K562 (cell line): Measurements from ENCODE around the gene ZBTB46. TPM values are rescaled to one million over a fixed set of nuclear protein-coding genes. Genes with fewer than 3 reads are reported as not detected.

ENCODE experiments used
- BCL6 ChIP-seq: fragments of 250-450 bp; sonication (Bioruptor Pico); IDR thresholded peaks from 2 replicates; pipeline ENCODE4 v1.4.0; 2020
- CHD4 ChIP-seq: fragments of 200-600 bp; sonication (generic); IDR thresholded peaks from 3 replicates; pipeline ENCODE4 v1.6.1; 2012; ENCODE audit warnings: low read depth, mild to moderate bottlenecking, mixed read lengths, low read length, inconsistent platforms; ENCODE audit not compliant: insufficient read depth, insufficient replicate concordance, poor library complexity, severe bottlenecking
- DACH1 ChIP-seq: fragments of 450-650 bp; IDR thresholded peaks from 2 replicates; pipeline ENCODE4 v1.6.1; 2018; ENCODE audit not compliant: partially characterized antibody
- FOXA1 ChIP-seq: fragments of 450-650 bp; IDR thresholded peaks from 2 replicates; pipeline ENCODE4 v1.6.1; 2016; ENCODE audit warnings: mild to moderate bottlenecking, borderline replicate concordance
- GABPB1 ChIP-seq: sonication (generic); formaldehyde crosslinking; IDR thresholded peaks from 2 replicates; pipeline ENCODE4 v1.8.0; 2022; ENCODE audit warnings: mild to moderate bottlenecking, missing genetic modification reagents
- KDM5B ChIP-seq: fragments of 200-600 bp; sonication (generic); IDR thresholded peaks from 2 replicates; pipeline ENCODE4 v1.6.1; 2012; ENCODE audit warnings: low read depth, mild to moderate bottlenecking, moderate library complexity, low read length, control low read depth, inconsistent platforms; ENCODE audit not compliant: insufficient replicate concordance
- MAX ChIP-seq: sonication (generic); formaldehyde crosslinking; IDR thresholded peaks from 2 replicates; pipeline ENCODE4 v1.9.0; 2022; ENCODE audit warnings: mild to moderate bottlenecking, missing genetic modification reagents
- MXI1 ChIP-seq: IDR thresholded peaks from 2 replicates; pipeline ENCODE4 v1.6.1; 2011; ENCODE audit warnings: low read depth, mild to moderate bottlenecking, improper control_type of control experiment, low read length
- PML ChIP-seq: IDR thresholded peaks from 2 replicates; pipeline ENCODE4 v1.6.1; 2012; ENCODE audit warnings: low read length, inconsistent platforms
- POLR2AphosphoS2 ChIP-seq: IDR thresholded peaks from 2 replicates; pipeline ENCODE4 v1.6.1; 2012; ENCODE audit warnings: low read length, improper control_type of control experiment
- POLR2AphosphoS5 ChIP-seq: IDR thresholded peaks from 2 replicates; pipeline ENCODE4 v1.6.1; 2011; ENCODE audit warnings: mild to moderate bottlenecking, low read depth, low read length, moderate library complexity; ENCODE audit not compliant: control insufficient read depth, insufficient read depth
- POU5F1 ChIP-seq: fragments of 150-350 bp; IDR thresholded peaks from 2 replicates; pipeline ENCODE4 v1.6.1; 2014; ENCODE audit warnings: borderline replicate concordance, low read length, low read depth, mild to moderate bottlenecking; ENCODE audit not compliant: partially characterized antibody
- PYGO2 ChIP-seq: fragments of 450-650 bp; IDR thresholded peaks from 2 replicates; pipeline ENCODE4 v1.6.1; 2016; ENCODE audit warnings: mild to moderate bottlenecking, missing genetic modification characterization, moderate library complexity, missing compliant biosample characterization
- RFX5 ChIP-seq: IDR thresholded peaks from 2 replicates; pipeline ENCODE4 v1.6.1; 2011; ENCODE audit warnings: low read depth, mild to moderate bottlenecking, improper control_type of control experiment, low read length
- RNF2 ChIP-seq: sonication (generic); IDR thresholded peaks from 2 replicates; pipeline ENCODE4 v1.6.1; 2016
- SP1 ChIP-seq: sonication (generic); formaldehyde crosslinking; IDR thresholded peaks from 2 replicates; pipeline ENCODE4 v1.8.1; 2022; ENCODE audit warnings: mild to moderate bottlenecking, missing genetic modification reagents
- SRSF3 ChIP-seq: fragments of 200-400 bp; formaldehyde crosslinking; IDR thresholded peaks from 2 replicates; pipeline ENCODE4 v1.6.1; 2016; ENCODE audit warnings: mild to moderate bottlenecking, low read length, moderate library complexity; ENCODE audit not compliant: insufficient read depth
- TBL1XR1 ChIP-seq, 2 experiments: IDR thresholded peaks; 2 replicates each; pipeline ENCODE4 v1.6.1; 2012; ENCODE audit warnings: improper control_type of control experiment in 2 of 2, low read length in 2 of 2, mild to moderate bottlenecking in 1 of 2
- TCF7 ChIP-seq: sonication (generic); IDR thresholded peaks from 2 replicates; pipeline ENCODE4 v1.6.1; 2016; ENCODE audit warnings: antibody characterized with exemption, borderline replicate concordance
- TRIM28 ChIP-seq: fragments of 450-650 bp; IDR thresholded peaks from 2 replicates; pipeline ENCODE4 v1.6.1; 2017
- ZNF133 ChIP-seq: fragments of 250-450 bp; sonication (Bioruptor Pico); IDR thresholded peaks from 2 replicates; pipeline ENCODE4 v1.4.0; 2020; ENCODE audit warnings: mild to moderate bottlenecking
- ZNF134 ChIP-seq: fragments of 250-450 bp; sonication (Bioruptor Pico); conservative IDR thresholded peaks from 2 replicates; pipeline ENCODE4 v1.4.0; 2020
- ZNF282 ChIP-seq: sonication (generic); formaldehyde crosslinking; IDR thresholded peaks from 2 replicates; pipeline ENCODE4 v1.8.1; 2023; ENCODE audit warnings: missing genetic modification reagents
- ZNF717 ChIP-seq: fragments of 250-450 bp; sonication (Bioruptor Pico); IDR thresholded peaks from 2 replicates; pipeline ENCODE4 v1.5.0; 2021
- ZNF778 ChIP-seq: fragments of 450-650 bp; formaldehyde crosslinking; IDR thresholded peaks from 2 replicates; pipeline ENCODE4 v1.4.0; 2020; ENCODE audit warnings: mild to moderate bottlenecking, moderate library complexity
- polyA plus RNA-seq, 8 experiments: library from polyadenylated mRNA; depleted of rRNA in 4 of 8; stranded (reverse) in 5 of 8; unstranded in 3 of 8; fragments of >200 nt; fragmentation: Nextera tagmentation in 2 of 8; fragmentation: Illumina TruSeq in 1 of 8; extraction: Ambion mirVana in 2 of 8; extraction: Trizol in 1 of 8; gene quantifications; 2 replicates each; pipeline versions ENCODE4 v1.2.1 to v1.2.3, GENCODE V29; 2011 to 2014; ENCODE audit warnings: inconsistent platforms in 1 of 8, missing spikeins in 1 of 8
- total RNA-seq, 7 experiments: library from RNA; depleted of rRNA in 6 of 7; stranded (reverse); fragments of >200 nt in 6 of 7; fragmentation: Illumina TruSeq in 2 of 7; extraction: Trizol in 2 of 7; gene quantifications; 2 replicates each; pipeline versions ENCODE4 v1.2.1 to v1.2.3, GENCODE V29; 2011 to 2021; ENCODE audit warnings: low replicate concordance in 1 of 7
- TF ChIP-seq, protein P1 (sequence below): IDR thresholded peaks from 3 replicates; pipeline ENCODE4 v1.6.1; 2011; ENCODE audit warnings: borderline replicate concordance, mild to moderate bottlenecking, moderate library complexity; ENCODE audit not compliant: insufficient read length; ENCODE audit errors: extremely low read depth
- TF ChIP-seq, protein P2 (sequence below): IDR thresholded peaks from 2 replicates; pipeline ENCODE4 v1.6.1; 2011; ENCODE audit not compliant: insufficient read length; ENCODE audit errors: extremely low read depth

ZBTB46 gene
- total and polyA plus RNA-seq, 9 of the 15 experiments (the other 6 are each of a cell fraction or from before 2014, with no cell fraction given): 0.29 to 4.1 (median 1.1) TPM

DNA sequence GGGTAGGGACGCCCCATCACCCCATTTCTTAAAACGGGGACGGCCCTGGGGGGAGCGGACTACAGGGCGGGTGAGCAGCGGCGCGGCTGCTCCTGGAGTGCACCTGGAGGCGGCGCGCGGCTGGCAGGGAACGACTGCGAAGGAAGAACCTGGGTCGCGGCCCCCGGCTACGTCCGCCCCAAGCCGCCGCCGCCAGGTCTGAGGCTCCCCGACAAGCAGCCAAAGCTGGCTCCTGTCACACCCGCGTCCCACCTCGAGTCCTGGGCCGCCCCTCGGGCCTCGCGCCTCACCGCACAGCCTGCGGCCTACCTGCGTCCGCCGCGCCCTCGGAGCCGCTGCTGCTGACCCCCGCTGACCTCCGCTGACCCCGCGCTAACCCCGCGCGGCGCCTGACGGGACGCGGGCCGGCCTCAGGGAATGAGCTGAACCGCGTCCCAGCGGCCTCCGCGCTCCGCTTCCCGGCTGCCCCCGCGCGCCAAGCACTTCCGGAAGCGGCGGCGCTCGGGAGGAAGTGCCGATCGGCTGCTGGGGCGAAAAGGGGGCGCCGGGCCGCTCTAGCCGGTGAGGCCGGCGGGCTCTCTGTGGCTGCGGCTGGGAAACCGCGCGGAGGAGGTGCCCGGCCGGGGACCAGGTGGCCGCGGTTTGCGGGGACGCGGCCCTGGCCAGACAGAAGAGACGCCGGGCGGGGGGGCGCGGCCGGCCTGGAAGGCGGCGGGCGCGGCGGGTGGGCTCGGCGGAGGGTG, 123.3 kb downstream of the ZBTB46 start, which contains the start of the genes ARFRP1 and ZGPAT (continued):
- TF ChIP-seq KDM5B: peak; percentile 65
- no peak for TF ChIP-seq RFX5
- no peak for TF ChIP-seq TRIM28
- 0 out of 2 replicates have a peak, but pooled peaks have one; percentile 23 for TF ChIP-seq TCF7
- TF ChIP-seq DACH1: no peak
- TF ChIP-seq ZNF717: no peak
- TF ChIP-seq ZNF134 (CRISPR knock-in tag): no peak; the same call in 1 of the 2 replicates
- TF ChIP-seq, protein P1, sequence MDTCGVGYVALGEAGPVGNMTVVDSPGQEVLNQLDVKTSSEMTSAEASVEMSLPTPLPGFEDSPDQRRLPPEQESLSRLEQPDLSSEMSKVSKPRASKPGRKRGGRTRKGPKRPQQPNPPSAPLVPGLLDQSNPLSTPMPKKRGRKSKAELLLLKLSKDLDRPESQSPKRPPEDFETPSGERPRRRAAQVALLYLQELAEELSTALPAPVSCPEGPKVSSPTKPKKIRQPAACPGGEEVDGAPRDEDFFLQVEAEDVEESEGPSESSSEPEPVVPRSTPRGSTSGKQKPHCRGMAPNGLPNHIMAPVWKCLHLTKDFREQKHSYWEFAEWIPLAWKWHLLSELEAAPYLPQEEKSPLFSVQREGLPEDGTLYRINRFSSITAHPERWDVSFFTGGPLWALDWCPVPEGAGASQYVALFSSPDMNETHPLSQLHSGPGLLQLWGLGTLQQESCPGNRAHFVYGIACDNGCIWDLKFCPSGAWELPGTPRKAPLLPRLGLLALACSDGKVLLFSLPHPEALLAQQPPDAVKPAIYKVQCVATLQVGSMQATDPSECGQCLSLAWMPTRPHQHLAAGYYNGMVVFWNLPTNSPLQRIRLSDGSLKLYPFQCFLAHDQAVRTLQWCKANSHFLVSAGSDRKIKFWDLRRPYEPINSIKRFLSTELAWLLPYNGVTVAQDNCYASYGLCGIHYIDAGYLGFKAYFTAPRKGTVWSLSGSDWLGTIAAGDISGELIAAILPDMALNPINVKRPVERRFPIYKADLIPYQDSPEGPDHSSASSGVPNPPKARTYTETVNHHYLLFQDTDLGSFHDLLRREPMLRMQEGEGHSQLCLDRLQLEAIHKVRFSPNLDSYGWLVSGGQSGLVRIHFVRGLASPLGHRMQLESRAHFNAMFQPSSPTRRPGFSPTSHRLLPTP: no peak
- 0 out of 4 replicates have a peak, but pooled peaks of 1 of the 2 experiments have one; percentile 8 for TF ChIP-seq TBL1XR1 (IDR thresholded peaks at IDR 0.05; ENCODE audit: low read length in 2 of 2)
- no peak for TF ChIP-seq POU5F1
- peak; percentile 41; the same call in 1 of the 2 replicates for TF ChIP-seq SP1 (CRISPR knock-in tag)
- TF ChIP-seq, protein P2, sequence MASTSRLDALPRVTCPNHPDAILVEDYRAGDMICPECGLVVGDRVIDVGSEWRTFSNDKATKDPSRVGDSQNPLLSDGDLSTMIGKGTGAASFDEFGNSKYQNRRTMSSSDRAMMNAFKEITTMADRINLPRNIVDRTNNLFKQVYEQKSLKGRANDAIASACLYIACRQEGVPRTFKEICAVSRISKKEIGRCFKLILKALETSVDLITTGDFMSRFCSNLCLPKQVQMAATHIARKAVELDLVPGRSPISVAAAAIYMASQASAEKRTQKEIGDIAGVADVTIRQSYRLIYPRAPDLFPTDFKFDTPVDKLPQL: no peak
- peak; percentile 55; the same call in 1 of the 2 replicates for TF ChIP-seq POLR2AphosphoS5
- TF ChIP-seq MXI1: peak; percentile 31; the same call in 1 of the 2 replicates
- no peak for TF ChIP-seq SRSF3
- TF ChIP-seq RNF2: peak; percentile 29; the same call in 1 of the 2 replicates
- TF ChIP-seq PML: peak; percentile 23; the same call in 1 of the 2 replicates
- no peak; the same call in 1 of the 2 replicates for TF ChIP-seq BCL6
- TF ChIP-seq ZNF133 (CRISPR knock-in tag): no peak
- TF ChIP-seq CHD4: no peak
- TF ChIP-seq POLR2AphosphoS2: no peak
- TF ChIP-seq GABPB1 (CRISPR knock-in tag): peak; percentile 91
- no peak for TF ChIP-seq FOXA1
- 0 out of 2 replicates have a peak, but pooled peaks have one; percentile 22 for TF ChIP-seq ZNF282 (CRISPR knock-in tag)
- TF ChIP-seq ZNF778 (CRISPR knock-in tag): no peak
- TF ChIP-seq PYGO2: no peak
- TF ChIP-seq MAX: peak; percentile 74
